Endothelial cell of umbilical vein (primary cell): ENCODE results near the gene RBM20. TPM values are rescaled to one million over a fixed set of nuclear protein-coding genes. Genes with fewer than 3 reads are reported as not detected.

Experiments used
- BruUV-seq: library from RNA; stranded (reverse); fragments of 400-500 nt; replicated peaks from 2 replicates; lab custom pipeline; 2021; lab: Mats Ljungman, UMichigan
- CTCF ChIA-PET: fragments of 300-600, 350-600 bp; sonication (Branson Sonifier 250); formaldehyde crosslinking; loops from one replicate; lab custom pipeline; 2021; ENCODE audit warnings: antibody characterized with exemption, inconsistent platforms; lab: Charles Lee
- POLR2A ChIA-PET: fragments of 300-600, 350-600 bp; sonication (Branson Sonifier 250); formaldehyde crosslinking; loops from one replicate; lab custom pipeline; 2021; ENCODE audit warnings: antibody characterized with exemption, inconsistent platforms; lab: Charles Lee
- DNase-seq: peaks from one replicate; pipeline ENCODE4 v3.0.0-alpha.2; 2011; ENCODE audit warnings: low read depth, low spot score
- FAIRE-seq: peaks from 2 replicates; lab custom pipeline; 2011; peaks lifted over from hg19 to GRCh38; lab: Jason Lieb, UNC
- H2AFZ ChIP-seq: 2 replicates; pipeline ENCODE4 v1.6.0; 2012; ENCODE audit warnings: low read depth, low read length, control low read depth, inconsistent platforms
- H3K27ac ChIP-seq: 2 replicates; pipeline ENCODE4 v1.5.1; 2011; ENCODE audit warnings: low read depth, mild to moderate bottlenecking, control low read depth, low read length, moderate library complexity; ENCODE audit not compliant: insufficient read depth
- H3K27me3 ChIP-seq, 2 experiments: 2 replicates each; pipeline versions ENCODE4 v1.6.0 to v1.6.1; 2011; ENCODE audit warnings: low read length in 2 of 2, mixed read lengths in 1 of 2; ENCODE audit not compliant: control insufficient read depth in 2 of 2, insufficient read depth in 2 of 2
- H3K36me3 ChIP-seq, 2 experiments: 2 replicates in 1 of 2; 3 replicates in 1 of 2; pipeline ENCODE4 v1.5.1; 2011; ENCODE audit warnings: low read length in 2 of 2, mild to moderate bottlenecking in 1 of 2, moderate library complexity in 1 of 2; ENCODE audit not compliant: control insufficient read depth in 2 of 2, insufficient read depth in 2 of 2; ENCODE audit errors: extremely low read depth in 1 of 2
- H3K4me1 ChIP-seq: 3 replicates; pipeline ENCODE4 v1.5.1; 2011; ENCODE audit warnings: mild to moderate bottlenecking, low read length; ENCODE audit not compliant: control insufficient read depth, insufficient read depth; ENCODE audit errors: extremely low read depth
- H3K4me2 ChIP-seq: 2 replicates; pipeline ENCODE4 v1.6.1; 2011; ENCODE audit warnings: low read length, control low read depth, mixed read lengths; ENCODE audit not compliant: insufficient read depth
- H3K4me3 ChIP-seq, 3 experiments: fragments of 200-600 bp in 1 of 3; sonication (generic), shearing (Covaris generic) in 1 of 3; replicated peaks in 1 of 3; 2 replicates each; pipeline ENCODE4 v1.5.1; 2011 to 2016; ENCODE audit warnings: control low read depth in 3 of 3, low read length in 3 of 3, mild to moderate bottlenecking in 2 of 3, inconsistent platforms in 1 of 3, low read depth in 1 of 3, moderate library complexity in 1 of 3; ENCODE audit not compliant: insufficient read depth in 1 of 3
- H3K79me2 ChIP-seq: 2 replicates; pipeline ENCODE4 v1.6.0; 2012; ENCODE audit warnings: low read length, inconsistent platforms; ENCODE audit not compliant: control insufficient read depth, insufficient read depth
- H3K9ac ChIP-seq: replicated peaks from 2 replicates; pipeline ENCODE3; 2011; ENCODE audit warnings: low read length, control low read depth; ENCODE audit not compliant: insufficient read depth; ENCODE audit errors: extremely low read depth
- H3K9me1 ChIP-seq: replicated peaks from 3 replicates; pipeline ENCODE4 v1.6.0; 2011; ENCODE audit warnings: mild to moderate bottlenecking, low read length; ENCODE audit not compliant: control insufficient read depth, insufficient read depth; ENCODE audit errors: extremely low read depth
- H3K9me3 ChIP-seq: replicated peaks from 2 replicates; pipeline ENCODE4 v1.5.1; 2012; ENCODE audit warnings: low read length, inconsistent platforms; ENCODE audit not compliant: control insufficient read depth, insufficient read depth
- H4K20me1 ChIP-seq: replicated peaks from 2 replicates; pipeline ENCODE3; 2011; ENCODE audit warnings: mild to moderate bottlenecking, low read length; ENCODE audit not compliant: control insufficient read depth, insufficient read depth; ENCODE audit errors: extremely low read depth
- EZH2 ChIP-seq: IDR thresholded peaks from 2 replicates; pipeline ENCODE4 v1.6.1; 2012; ENCODE audit warnings: borderline replicate concordance, low read depth, mild to moderate bottlenecking, moderate library complexity, low read length, inconsistent platforms; ENCODE audit not compliant: severe bottlenecking
- FOS ChIP-seq: IDR thresholded peaks from 2 replicates; pipeline ENCODE4 v1.6.1; 2011; ENCODE audit warnings: mild to moderate bottlenecking, low read length, moderate library complexity, borderline replicate concordance; ENCODE audit not compliant: insufficient read depth
- GATA2 ChIP-seq: IDR thresholded peaks from 2 replicates; pipeline ENCODE4 v1.7.0; 2011; ENCODE audit warnings: low read depth, mild to moderate bottlenecking, moderate library complexity, mixed read lengths, low read length; ENCODE audit not compliant: insufficient read length, insufficient read depth
- JUN ChIP-seq: IDR thresholded peaks from 2 replicates; pipeline ENCODE4 v1.6.1; 2011; ENCODE audit warnings: borderline replicate concordance, low read depth; ENCODE audit not compliant: insufficient read length, insufficient read depth
- MYC ChIP-seq: IDR thresholded peaks from one replicate; pipeline ENCODE4 v1.6.1; 2011; ENCODE audit warnings: mild to moderate bottlenecking, low read depth, low read length
- POLR2A ChIP-seq: IDR thresholded peaks from 2 replicates; pipeline ENCODE4 v1.6.1; 2012; ENCODE audit warnings: low read depth, mild to moderate bottlenecking, control low read depth, low read length
- POLR2AphosphoS5 ChIP-seq: IDR thresholded peaks from 2 replicates; pipeline ENCODE4 v1.6.1; 2012; ENCODE audit warnings: low read depth, mild to moderate bottlenecking, control low read depth, low read length, moderate library complexity; ENCODE audit not compliant: insufficient read depth
- dilution Hi-C: fragments of 300-500 bp; cut with MboI; formaldehyde crosslinking; loops from one replicate; pipeline ENCODE4 v1.15.0; 2019; ENCODE audit warnings: low sequenced_read_pairs; ENCODE audit not compliant: extremely low pct_ligation_motif_present
- intact Hi-C: fragments of 100-400 bp; cut with micrococcal nuclease; formaldehyde crosslinking; loops from one replicate; pipeline ENCODE4 v1.10.0; 2022
- polyA plus RNA-seq, 4 experiments: library from polyadenylated mRNA; depleted of rRNA in 3 of 4; stranded (reverse) in 3 of 4; unstranded in 1 of 4; fragments of >200 nt; gene quantifications; 2 replicates each; pipeline versions ENCODE4 v1.2.1 to v1.2.3, GENCODE V29; 2011 to 2012; ENCODE audit warnings: missing spikeins in 1 of 4
- total RNA-seq: library from RNA; stranded (reverse); gene quantifications from 2 replicates; pipeline ENCODE4 v1.2.3, GENCODE V29; 2021
- TF ChIP-seq, protein P1 (sequence below): IDR thresholded peaks from 2 replicates; pipeline ENCODE4 v1.6.1; 2011; ENCODE audit not compliant: insufficient read depth, insufficient read length
- TF ChIP-seq, protein P2 (sequence below), 2 donors: IDR thresholded peaks; 1 replicate in 1 of 2; 2 replicates in 1 of 2; pipeline ENCODE4 v1.5.1; 2011; ENCODE audit warnings: low read length in 2 of 2, mild to moderate bottlenecking in 2 of 2, moderate library complexity in 2 of 2, control low read depth in 1 of 2, inconsistent platforms in 1 of 2, low read depth in 1 of 2; ENCODE audit not compliant: insufficient read depth in 1 of 2; ENCODE audit errors: extremely low read depth in 1 of 2

Gene RBM20
- total and polyA plus RNA-seq, 2 donors (not counting 3 experiments of a cell fraction or from before 2014, with no cell fraction given): 0.04 TPM; not detected in 1

DNA sequence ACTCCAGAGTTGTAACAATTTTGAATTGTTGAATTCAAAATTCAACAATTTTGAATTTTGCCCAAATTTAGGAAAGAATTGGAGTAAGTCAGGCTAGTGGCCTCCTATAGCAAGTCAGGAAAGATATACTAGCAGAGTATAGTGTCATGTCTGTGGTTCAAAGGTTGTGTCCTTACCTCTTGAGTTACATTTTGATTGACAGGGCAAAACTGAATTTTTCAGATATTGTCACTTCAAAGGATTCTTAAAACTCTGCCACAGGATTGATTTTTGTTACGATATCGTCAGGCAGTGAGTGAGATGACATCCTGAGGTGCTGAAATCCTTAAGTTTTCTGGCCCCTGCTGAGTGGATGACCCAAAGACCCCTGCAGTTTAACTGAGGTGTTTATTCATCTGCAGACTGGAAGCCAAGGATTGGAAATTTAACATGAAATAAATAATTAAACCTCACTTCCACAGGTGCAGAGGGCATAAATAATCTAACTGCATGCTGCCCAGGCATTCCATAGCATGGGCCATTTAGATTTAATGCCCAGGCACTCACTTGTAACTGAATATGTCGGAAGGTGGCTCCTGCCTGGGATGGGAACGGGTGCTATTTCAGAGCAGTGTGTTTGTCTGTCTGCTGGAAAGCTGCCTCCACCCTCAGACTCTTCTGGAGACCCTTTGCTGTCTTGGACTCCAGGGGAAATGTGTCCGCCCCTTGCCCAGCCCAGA, 50.8 kb downstream of the RBM20 start:
- H3K9me1 ChIP-seq: no peaks in the 10 kb centered on the region
- ChIA-PET POLR2A (no interaction called here), CTCF (no interaction called here)
- TF ChIP-seq JUN (no peak), GATA2 (no peak), EZH2 (no peak), MYC (no peak), FOS (no peak), POLR2A (no peak), POLR2AphosphoS5 (no peak)
- TF ChIP-seq, protein P1, sequence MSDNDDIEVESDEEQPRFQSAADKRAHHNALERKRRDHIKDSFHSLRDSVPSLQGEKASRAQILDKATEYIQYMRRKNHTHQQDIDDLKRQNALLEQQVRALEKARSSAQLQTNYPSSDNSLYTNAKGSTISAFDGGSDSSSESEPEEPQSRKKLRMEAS: no peak
- TF ChIP-seq, protein P2, sequence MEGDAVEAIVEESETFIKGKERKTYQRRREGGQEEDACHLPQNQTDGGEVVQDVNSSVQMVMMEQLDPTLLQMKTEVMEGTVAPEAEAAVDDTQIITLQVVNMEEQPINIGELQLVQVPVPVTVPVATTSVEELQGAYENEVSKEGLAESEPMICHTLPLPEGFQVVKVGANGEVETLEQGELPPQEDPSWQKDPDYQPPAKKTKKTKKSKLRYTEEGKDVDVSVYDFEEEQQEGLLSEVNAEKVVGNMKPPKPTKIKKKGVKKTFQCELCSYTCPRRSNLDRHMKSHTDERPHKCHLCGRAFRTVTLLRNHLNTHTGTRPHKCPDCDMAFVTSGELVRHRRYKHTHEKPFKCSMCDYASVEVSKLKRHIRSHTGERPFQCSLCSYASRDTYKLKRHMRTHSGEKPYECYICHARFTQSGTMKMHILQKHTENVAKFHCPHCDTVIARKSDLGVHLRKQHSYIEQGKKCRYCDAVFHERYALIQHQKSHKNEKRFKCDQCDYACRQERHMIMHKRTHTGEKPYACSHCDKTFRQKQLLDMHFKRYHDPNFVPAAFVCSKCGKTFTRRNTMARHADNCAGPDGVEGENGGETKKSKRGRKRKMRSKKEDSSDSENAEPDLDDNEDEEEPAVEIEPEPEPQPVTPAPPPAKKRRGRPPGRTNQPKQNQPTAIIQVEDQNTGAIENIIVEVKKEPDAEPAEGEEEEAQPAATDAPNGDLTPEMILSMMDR (IDR thresholded peaks at IDR 0.05; ENCODE audit: extremely low read depth in 1 of 2, insufficient read depth in 1 of 2, low read depth in 1 of 2, low read length in 2 of 2): no peak
- no peaks in the 10 kb centered on the region for H3K79me2 ChIP-seq
- BruUV-seq: no TSS peak
- H3K36me3 ChIP-seq: no peaks in the 10 kb centered on the region
- H4K20me1 ChIP-seq: no peaks in the 10 kb centered on the region
- no peaks in the 10 kb centered on the region for H3K4me1 ChIP-seq
- no peak overlapping the region for H2AFZ ChIP-seq
- no peak for DNase-seq
- peaks cover 7 to 10% of the 10 kb centered on the region in 2 experiments for H3K27me3 ChIP-seq
- no peak overlapping the region for H3K9ac ChIP-seq
- no peak overlapping the region for H3K4me3 ChIP-seq
- H3K27ac ChIP-seq: no peak overlapping the region
- H3K4me2 ChIP-seq: no peak overlapping the region
- dilution Hi-C loops (no loop called here), intact Hi-C loops (no loop called here)
- H3K9me3 ChIP-seq: no peaks in the 10 kb centered on the region
- no peak for FAIRE-seq
